Stimulated activated CD4-positive, alpha-beta T cell treated with anti-CD3 and anti-CD28 coated beads, TNF-alpha, amount 100 ng/mL, for 4 hours (primary cell): ENCODE measurements around the gene NEK9.
"Not testable (repeated sequence)": the region's sequence is repeated elsewhere in the genome, so short reads cannot be mapped to it uniquely, and the experiment has no call there.

Experiments
- DNase-seq, 3 experiments: peaks; one replicate each; pipeline ENCODE4 v3.0.0-alpha.2; 2020; ENCODE audit warnings: low read depth in 3 of 3

The NEK9 gene

DNA sequence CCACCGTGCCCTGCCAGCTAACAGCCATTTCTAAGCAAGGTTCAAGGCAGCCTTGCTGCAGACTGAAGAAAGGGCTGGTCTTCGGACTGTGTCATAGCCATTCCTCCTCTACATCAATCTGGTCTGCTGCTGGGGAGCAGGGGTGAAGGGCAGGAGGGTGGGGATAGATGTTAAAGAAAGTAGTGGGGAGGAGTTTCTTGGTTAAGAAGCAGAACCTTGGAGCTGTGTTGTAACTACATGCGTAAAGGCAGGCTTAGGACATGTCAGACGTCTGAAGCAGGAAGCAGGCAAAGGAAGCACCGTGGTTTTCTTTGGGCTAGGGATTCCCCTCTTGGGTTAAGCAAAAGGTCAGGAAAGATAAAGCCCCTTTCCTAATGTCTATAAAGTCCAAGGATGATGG, 18.1 kb upstream of the NEK9 start:
- DNase-seq: no peak

DNA sequence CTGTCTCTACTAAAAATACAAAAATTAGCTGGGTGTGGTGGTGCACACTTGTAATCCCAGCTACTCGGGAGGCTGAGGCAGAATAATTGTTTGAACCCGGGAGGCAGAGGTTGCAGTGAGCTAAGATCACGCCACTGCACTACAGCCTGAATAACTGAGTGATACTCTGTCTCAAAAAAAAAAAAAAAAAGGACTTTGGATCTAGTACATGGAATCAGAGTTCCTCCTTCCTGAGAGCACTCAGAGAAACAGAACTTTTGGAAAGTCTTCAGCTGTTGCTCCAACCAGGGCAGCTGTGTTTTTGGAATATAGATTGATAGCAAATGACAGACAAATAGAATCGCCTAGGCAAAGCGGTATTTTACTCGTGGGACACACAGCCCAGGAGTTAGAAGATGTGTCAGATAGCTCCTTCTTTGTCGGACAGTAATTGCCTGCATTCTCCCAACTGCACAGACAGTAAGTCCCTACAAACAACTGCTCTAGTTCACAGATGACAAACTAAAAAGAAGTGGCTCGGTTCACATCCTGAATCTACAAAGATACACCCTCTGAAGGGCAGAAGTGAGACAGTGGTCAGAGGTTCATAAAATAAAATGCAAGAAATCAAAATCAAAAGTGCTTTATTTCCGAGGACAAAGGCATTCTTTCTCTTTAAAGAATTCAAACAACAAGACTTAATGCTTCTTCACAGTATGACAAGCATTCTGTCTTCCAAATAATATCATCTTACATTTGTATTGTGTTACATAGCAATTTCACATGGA, 17.1 kb upstream of the NEK9 start:
- no peak for DNase-seq

DNA sequence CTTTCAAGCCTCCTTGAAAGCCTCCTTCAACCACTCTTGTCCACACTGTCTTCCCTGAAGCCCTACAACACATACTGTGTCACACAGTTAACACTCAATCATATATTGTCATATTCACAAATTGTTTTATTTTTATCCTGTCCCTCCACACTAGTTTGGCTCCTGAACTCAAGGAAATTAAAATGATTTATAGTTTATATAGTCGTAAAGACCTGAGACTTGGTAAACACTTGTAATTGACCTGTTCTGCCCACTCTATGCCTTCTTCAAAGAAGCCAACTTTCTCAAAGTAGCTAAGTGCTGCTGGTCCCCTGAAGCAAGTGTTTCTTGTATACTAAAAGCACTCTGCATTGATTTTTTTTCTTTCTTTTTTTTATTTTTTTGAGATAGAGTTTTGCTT, 15.6 kb upstream of the NEK9 start:
- no peak for DNase-seq

DNA sequence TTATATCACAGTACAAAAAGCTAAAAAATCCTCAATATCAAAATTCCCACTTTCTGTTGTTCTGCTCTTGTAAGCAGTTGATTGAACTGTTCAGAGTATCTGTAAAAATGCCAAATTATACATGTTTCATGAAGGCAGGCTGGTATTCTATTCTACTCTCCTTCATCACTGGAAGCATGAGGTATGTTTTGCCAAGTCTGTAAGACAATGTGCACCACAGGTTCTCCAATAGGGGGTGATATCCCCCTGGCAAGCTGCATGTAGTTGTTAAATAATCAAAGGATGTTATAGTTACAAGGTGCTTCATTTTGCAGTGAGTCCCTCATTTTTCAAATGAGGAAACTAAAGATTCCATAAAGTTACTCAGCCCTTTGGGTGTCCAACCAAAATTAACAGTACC, 15.1 kb upstream of the NEK9 start:
- no peak for DNase-seq

DNA sequence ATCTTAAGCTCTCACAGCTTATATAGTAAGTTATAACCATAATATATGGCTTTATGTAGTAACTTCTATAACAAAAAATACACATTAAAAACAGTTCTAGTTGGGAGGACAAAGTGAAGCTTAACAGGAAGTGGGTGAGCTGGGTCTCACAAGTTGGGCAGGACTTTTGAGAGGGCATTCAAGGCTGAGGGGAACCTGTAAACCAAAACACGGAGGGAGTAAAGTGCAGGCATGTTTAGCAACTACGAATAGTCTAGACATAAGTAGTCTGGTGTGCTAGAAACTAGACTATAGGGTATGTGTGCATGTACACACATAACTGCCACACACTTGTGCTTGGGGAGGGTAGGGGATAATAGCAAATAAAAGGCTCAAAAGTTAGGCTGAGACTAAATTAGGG, 14.2 kb upstream of the NEK9 start:
- DNase-seq: no peak

DNA sequence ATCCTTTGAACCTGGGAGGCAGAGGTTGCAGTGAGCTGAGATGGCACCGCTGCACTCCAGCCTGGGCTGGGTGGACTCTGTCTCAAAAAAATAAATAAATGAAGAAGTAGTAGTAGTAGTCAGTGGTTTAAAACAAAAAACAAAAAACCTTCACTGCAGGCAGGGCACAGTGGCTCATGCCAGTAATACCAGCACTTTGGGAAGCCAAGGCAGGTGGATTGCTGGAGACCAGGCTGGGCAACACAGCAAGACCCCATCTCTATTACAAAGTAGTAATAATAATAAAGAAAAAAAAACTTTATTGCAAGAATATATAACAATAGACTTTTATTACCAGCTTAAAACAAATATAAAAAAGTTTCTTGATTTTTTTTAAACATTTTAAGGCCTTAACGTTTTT, 13.8 kb upstream of the NEK9 start:
- no peak for DNase-seq

DNA sequence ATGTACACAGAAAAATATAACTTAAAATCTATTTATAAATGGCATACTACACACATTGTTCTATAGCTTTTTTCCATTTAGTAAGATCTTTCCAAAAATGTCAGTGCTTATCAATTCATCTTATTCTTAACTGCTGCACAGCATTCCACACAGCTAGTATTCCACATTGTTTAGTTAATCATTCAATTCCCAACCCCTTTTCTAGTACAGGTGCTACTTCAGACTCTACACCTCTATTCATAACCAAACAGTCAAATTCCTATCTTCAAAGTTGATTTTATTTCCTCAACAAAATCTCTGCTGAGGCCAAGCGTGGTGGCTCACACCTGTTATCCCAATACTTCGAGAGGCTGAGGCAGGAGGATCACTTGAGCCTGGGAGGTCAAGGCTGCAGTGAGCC, 12.3 kb upstream of the NEK9 start:
- no peak for DNase-seq

DNA sequence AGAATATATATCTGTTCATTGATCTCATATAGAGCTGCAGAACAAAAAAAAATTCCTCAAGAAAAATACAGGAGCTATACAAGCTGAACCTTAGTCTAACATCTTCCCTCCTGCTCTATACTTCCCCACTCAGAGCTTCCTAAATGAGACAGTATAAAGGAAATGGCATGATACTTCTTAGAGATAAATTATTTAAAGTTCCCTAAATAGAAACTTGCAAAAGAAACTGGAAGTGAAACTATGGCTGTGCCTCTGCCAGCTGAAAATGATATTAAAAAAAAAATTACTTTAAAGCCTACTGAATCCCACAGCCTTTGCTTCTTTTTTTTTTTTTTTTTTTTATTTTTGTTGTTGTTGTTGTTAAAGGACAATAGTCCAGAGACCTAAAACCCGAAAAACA, 11.6 kb upstream of the NEK9 start:
- no peak for DNase-seq

DNA sequence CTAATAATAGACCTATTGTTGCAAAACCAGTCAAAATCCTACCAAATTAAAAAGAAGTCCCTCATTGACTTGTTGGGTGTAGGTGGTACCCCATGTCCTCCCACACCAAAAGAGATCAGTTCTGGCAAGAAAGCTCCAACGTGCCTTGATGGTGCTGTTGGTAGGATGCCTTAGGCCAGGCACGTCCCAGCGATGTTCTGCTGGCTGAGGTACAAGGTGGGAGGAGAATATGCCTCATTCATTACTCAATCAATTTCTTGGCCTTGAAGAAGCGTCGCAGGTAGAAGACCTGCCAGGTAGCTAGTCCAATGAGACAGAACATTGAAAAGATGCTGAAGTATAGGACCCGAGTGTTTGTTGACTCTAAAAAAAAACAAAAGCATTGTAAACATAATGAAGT, 7.8 kb upstream of the NEK9 start:
- no peak for DNase-seq

DNA sequence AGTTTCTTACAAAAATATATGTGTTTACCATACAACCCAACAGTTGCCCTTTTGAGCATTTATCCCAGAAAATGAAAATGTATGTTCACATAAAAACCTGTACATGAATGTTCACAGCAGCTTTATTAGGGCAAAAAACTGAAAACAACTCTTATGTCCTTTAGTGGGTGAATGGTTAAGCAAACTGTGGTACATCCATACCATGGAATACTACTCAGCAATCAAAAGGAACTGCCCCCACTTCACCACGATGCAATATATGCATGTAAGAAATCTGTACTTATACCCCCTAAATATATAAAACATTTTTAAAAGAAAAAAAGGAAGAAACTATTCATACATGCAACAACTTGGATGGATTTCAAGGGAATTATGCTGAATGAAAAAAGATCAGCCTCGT, 6.7 kb upstream of the NEK9 start:
- no peak for DNase-seq

DNA sequence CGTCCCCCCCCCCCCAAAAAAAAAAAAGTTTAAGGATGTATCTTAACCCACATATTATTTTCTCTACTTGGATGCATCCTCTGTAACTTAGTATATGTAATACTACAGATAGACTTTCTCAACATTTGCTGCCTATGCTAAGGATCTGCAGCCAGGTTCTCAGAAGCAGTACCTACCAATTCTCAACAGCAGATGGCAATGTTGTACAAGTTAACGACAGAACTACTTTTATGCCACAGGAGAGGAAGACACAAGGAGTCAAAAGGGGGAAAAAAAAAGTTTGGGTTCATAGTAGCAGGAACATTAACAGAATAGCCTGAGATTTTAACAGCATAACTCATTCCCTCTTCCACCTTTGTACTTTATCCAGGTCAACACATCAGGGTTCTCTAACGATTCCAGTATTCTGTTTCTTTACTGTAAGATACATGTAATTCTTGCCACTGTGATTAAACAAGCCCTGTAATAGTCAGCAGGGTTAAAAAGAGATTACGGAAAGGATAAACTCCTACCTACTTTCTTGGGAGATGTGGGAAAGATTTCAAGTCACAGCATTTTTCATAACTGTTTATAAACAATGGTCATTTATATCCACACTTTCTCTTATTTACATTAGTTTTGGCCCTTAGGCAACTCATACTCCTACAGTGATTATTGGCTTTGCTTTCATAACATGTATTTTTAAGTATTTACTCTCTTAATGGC, 5.7 kb upstream of the NEK9 start:
- no peak for DNase-seq

DNA sequence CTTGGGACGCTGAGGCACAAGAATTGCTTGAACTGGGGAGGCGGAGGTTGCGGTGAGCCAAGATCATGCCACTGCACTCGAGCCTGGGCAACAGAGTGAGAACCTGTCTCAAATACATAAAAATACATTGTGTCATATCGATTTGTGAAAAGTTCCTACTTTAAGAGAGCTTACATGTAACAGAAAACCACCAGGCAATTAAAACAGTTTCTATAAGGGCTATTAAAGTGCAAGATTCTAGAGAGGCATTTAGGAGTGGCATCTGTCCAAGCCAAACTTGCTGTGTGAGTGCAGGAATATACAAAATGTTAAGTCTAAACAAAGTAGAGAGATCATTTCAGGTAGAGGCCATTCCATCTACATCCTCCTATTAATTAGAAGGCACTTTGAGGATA, 1.7 kb upstream of the NEK9 start:
- DNase-seq: no peak

DNA sequence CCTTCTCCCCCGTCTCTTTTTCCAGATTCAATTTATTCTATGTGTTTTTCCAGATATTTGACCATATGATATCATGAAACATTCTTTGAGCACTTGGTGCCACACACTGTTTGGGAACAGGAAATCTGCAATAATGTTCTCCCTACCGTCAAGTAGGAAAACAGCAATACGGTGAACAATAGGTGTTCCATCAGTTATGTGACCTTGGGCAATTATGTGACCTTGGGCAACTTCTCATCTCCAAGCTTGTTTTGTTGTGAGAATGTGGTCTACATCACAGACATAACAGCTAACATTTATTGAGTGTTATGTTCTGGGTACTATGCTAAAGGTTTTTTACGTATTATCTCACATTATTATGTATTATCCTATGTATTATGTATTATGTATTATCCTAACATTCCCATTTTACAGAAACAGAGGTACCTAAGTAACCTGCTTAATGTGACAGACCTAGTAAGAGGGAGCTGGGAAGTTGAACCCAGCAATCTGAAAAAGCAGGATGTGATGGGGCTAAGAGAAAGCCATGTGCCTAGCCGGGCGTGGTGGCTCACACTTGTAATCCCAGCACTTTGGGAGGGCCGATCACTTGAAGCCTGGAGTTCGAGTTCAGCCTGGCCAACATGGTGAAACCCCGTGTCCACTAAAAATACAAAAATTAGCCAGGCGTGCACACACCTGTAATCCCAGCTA, 1.2 kb upstream of the NEK9 start:
- DNase-seq: no peak

DNA sequence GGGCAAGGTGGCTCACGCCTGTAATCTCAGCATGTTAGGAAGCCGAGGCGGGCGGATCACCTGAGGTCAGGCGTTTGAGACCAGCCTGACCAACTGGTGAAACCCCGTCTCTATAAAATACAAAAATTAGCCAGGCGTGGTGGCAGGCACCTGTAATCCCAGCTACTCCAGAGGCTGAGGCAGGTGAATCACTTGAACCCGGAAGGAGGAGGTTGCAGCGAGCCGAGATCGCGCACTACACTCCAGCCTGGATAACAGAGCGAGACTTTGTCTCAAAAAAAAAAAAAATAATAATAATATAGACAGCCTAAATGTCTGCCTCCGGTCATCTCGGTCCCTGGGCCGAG, 599 bp upstream of the NEK9 start:
- not testable (repeated sequence) for DNase-seq

DNA sequence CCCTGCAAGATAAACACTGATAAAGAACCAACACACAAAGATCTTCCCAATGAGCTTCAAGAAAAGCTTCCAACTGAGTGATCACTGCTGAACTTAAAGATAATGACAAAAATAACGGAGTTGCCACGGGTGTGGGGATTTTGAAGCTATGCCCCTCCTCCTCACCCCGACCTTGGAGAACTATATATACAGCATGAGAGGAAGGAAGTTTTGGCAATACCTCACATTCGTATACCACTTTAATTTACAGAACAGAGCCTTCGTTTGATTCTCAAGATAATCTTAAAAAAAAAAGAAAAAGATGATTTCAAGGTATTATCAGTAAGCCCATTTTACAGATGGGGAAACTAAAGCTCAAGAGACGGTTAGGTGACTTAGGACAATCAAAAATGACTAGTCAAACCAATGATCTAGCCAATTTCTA, 715 bp downstream of the NEK9 start:
- DNase-seq: no peak

DNA sequence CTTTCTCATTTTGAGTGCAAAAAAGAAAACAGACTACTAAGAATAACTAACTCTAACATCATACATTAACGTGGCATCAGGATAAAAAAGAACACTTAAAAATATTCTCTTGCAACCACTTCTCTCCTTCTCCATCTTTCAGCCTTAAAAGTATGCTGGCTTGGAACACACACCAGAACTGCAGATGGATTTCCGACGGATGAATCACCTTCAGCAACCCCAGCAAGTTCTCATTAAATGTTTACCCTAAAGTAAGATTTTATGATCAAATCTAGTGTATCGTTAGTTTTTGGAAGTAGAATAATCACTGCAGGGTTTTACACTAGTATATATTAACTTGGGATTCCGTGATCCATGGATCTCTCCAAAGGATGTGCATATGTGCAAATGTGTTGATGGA, 1.2 kb downstream of the NEK9 start:
- DNase-seq: no peak

DNA sequence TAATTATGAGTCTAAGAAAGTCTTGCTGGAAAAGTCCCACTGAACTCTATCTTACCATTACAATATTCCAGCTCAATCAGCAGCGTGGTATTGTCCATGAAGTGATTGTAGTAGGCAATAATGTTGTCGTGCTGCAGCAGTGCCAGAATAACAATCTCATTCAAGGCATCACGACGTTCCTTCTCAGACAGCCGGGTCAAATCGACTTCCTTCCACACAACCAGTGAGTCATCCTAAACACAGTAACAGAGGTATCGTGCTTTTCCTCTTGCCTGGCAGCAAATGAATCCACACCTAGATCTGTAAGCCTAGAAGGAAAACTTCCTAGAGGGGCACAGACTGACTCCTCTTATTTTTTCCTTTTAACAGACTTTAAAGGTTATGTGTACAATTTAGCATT, 2.9 kb downstream of the NEK9 start:
- DNase-seq: peak in 1 of 3 experiments; percentile 11

DNA sequence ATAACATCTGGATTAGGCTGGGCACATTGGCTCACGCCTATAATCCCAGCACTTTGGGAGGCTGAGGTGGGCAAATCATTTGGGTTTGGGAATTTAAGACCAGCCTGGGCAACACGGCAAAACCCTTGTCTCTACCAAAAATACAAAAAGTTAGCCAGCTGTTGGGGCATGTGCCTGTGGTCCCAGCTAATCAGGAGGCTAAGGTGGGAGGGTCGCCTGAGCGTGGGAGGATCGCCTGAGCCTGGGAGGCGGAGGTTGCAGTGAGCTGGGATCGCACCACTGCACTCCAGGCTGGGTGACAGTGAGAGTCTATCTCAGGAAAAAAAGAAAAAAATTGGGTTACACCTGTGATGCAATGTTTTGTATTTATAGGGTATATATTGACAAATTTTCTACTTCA, 5.3 kb downstream of the NEK9 start:
- no peak for DNase-seq

DNA sequence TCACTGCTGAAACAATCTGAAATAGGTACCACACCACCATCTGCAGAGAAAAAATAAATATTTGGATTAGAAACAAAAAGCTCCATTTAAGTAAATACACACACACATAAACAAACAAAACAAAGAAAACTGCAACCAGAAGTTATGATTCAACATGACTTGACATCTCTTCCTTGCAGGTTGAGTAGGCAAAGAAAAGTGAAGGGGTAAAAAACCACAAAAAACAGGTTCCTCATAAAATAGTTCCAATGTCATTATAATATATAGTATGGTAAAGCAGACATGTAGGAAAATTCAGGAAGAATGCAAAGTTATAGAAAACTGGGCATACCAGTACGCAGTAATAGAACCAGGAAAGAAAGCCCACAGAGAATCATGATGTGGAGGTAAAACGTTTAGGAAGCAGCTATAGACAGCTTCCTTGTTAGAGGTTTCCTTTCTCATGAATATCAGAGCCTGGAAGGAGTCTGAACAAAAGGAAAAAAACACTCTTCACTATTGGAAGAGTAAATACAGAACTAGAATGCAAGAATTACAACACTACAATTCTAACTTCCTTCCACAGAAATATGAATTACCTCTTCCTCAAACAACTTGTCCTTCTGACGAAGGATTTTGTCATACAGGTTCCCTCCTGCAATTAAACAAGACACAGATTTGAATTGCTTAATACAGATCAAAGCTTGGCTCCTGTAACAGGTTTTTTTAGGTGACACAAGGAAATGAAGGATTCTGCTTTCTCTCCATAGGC, 6.1 kb downstream of the NEK9 start:
- no peak for DNase-seq

DNA sequence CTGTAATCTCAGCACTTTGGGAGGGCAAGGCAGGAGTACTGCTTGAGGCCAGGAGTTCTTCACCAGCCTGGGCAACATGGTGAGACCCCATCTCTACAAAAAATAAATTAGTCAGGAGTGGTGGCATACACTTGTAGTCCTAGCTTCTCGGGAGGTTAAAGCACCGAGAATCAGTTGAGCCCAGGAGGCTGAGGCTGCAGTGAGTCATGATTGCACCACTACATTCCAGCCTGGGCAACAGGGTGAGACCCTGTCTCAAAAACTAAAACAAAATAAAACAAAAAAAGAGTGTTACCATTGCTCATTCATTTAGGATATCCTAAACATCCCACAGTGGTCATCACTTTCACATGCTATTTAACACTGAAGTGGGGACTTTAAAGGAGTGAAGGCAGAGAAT, 7.8 kb downstream of the NEK9 start:
- no peak for DNase-seq

DNA sequence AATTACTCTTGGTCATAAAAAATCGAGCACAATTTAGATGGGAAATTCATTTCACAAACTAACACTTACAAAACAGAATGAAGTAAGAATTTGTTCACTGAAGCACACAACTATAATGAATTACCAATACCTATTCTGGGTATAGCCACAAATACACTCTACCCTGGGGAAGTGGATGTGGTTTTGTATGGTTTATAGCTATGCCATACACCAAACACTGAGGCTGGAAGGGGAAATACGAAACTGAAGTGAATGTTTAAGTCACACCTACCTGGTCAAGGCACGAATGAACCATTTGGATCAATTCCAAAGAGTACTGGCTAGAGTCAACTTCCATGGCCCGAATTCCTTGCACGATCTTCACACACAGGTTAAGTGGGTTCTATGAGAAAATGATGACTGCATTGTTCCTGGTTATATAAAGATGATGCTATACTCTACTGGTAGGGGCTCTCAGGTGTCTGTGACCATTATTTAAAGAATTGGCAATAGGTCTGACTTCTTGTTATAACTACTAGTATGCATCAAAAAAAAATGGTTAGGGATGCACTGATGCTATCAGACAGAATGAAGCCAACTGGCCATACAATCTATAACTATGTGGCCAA, 12.8 kb downstream of the NEK9 start:
- no peak for DNase-seq

DNA sequence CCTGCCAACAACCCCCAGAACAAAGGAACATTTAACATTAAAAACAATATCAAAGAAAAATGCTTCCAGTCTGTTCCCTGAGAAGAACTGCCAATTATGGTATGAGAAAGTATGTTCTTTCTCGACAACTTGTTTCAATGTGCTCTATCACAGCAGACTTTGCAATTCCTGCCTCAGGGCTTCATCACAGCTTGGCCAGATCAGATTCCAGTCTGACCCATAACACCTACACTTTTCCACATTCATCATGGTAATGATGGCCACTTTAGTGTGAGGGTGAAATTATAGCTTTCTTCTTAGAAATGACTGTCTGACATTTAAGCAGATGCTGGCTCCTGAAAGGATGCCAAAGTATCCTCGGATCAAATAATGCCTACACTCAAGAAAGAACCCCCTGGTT, 17.0 kb downstream of the NEK9 start:
- DNase-seq: no peak
